Activated T-cell treated with anti-CD3 and anti-CD28 coated beads, Interleukin-2, amount 50 U/mL, for 1 hour (primary cell): ENCODE results near the gene TPK1.

Source experiments
- DNase-seq: peaks from one replicate; pipeline ENCODE4 v3.0.0-alpha.2; 2020

Gene TPK1

GRCh38 chr7:144713850-144714249, 122.0 kb downstream of the TPK1 start:
- DNase-seq: no peak

DNA sequence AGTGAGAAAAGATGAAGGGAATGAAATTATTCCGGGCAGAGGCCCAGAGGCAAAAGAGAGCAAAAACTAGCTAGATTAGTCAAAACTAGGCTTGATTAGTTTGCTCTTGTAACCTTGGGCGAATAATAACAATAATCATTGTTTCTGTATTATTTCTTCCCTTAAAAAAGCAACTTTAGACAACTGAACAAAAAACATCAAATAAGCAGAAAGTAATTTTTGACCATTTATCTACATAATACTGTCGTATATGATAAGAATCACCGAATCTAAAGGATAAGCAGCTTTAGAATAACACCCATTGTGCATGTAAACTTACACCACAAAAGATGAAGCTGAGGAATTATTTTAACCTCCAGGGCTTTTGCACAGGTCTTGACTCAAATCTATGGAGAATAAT, 125.1 kb downstream of the TPK1 start:
- no peak for DNase-seq

GRCh38 chr7:144709066-144709465, 126.8 kb downstream of the TPK1 start:
- no peak for DNase-seq

- DNase-seq: no peak
These were observed 144.6 kb downstream of the TPK1 start for GRCh38 chr7:144691240-144691639.

GRCh38 chr7:144682581-144683280, 153.1 kb downstream of the TPK1 start:
- DNase-seq: no peak

DNA sequence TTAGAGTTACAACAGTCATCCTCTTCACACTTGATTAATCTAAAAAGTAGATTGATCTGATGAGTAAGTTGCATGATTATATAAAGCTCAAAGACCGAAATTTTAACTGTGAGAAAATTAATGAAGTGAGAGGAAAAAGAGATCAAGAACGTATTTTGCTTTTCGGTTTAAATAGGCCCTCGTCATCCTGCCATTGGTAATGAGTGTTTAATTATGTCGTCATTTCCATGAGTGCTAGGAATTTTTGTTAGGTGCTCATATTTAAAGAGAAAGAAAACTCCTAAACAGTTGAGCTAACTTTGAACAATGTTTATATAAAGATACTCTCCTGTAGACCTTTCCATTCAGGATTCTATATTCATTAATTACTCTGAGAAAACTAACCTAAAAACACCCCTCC, 159.4 kb downstream of the TPK1 start:
- DNase-seq: no peak

DNA sequence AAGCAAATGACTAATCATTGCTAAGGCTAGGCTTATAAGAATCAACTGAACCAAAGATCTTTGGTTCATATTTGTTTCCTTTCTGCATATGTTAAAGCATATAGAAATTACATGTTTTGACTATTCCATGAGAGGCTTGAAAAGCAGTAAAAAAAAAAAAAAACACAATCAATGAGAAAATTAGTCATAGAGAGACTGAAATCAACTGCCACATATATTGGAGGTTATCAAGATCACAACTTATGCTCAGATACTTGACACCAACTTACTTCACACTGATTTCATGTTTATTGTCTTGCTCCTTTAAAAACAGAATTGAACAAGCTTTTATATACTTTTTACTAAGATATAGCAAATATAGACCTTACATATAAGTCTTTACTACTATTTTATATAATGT, 161.3 kb downstream of the TPK1 start:
- no peak for DNase-seq

GRCh38 chr7:144672869-144673268, 163.0 kb downstream of the TPK1 start:
- no peak for DNase-seq

DNA sequence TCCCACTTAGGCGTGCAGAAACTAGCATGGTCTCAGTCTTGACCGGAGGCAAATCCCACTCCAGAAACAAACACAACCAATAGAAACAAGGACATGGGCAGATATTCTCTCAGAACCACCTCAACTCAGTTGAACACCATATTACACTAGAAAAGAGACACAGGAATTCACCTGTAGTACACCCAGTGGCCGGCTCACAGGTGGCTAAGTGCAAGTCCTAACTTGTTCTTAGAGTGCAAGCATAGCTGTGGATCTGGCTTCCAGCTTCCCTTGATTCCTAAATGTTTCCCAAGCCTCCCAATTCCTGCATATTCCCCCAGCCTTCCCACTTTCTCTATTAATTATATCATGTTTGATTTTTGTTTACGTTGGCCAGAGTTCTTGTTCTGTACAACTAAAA, 164.4 kb downstream of the TPK1 start:
- no peak for DNase-seq

- DNase-seq: no peak
These were observed 165.6 kb downstream of the TPK1 start for GRCh38 chr7:144670218-144670617.

DNA sequence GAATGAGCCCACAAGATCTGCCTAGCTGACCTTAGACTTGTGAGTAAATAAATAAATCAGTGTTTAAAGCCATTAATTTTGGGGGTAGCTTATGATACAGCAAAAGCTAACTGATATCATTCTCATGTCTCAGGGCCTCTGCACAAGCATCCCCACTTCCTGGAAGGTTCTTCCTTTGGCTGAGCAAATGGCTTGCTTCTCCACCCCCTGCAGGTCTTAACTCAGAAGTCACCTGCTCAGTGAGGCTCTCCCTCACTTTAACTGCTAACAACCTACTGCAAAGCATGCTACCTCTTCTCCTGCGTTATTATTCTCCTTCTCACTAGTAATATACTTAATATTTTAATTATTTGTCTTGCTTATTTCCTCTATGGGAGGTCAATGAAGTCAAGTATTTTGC, 167.3 kb downstream of the TPK1 start:
- no peak for DNase-seq

DNA sequence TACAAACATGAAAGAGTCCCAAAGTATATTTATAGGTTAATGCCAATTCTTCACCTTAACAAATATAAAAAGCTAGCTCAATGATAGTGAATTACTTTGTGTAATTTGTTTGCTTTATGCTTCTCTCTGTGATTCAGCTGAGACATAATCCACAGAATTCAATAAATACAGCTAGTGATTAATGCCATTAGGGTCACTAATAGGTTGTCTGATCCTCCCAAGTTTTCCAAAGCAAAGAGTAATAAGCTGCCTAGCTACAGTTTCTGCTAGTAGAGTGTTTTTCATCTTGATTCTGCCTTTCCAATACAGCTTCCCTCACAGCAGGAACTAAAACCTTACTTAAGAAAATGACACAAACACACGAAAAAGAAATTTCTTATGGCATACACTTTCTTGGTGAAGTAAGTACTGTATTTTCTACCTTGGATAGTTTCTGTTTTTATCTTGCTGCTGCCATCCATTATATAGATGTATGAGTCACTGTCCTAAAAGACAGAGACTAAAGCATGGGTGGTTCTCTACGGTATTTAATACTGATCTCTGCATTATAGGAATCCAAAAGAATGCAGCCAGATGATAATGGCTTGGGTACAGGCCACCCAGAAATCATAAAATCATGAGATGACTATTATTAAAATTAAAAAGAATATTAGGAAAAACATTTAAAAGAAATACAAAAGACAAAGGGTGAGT, 170.0 kb downstream of the TPK1 start:
- no peak for DNase-seq

- DNase-seq: no peak
These were observed 176.6 kb downstream of the TPK1 start for GRCh38 chr7:144659211-144659610.

- no peak for DNase-seq
These were observed 178.8 kb downstream of the TPK1 start for GRCh38 chr7:144656965-144657517.

- DNase-seq: no peak
These were observed 182.4 kb downstream of the TPK1 start for GRCh38 chr7:144653449-144653848.

DNA sequence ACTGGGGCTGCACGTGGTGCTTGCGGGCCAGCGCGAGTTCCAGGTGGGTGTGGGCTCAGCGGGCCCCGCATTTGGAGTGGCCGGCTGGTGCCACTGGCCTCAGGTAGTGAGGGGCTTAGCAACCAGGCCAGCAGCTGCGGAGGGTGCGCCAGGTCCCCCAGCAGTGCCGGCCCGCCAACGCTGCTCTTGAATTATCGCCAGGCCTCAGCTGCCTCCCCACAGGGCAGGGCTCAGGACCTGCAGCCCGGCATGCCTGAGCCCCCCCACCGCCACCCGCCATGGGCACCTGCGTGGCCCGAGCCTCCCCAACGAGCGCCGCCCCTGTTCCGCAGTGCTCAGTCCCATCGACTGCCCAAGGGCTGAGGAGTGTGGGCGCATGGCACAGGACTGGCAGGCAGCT, 185.4 kb downstream of the TPK1 start:
- DNase-seq: no peak

DNA sequence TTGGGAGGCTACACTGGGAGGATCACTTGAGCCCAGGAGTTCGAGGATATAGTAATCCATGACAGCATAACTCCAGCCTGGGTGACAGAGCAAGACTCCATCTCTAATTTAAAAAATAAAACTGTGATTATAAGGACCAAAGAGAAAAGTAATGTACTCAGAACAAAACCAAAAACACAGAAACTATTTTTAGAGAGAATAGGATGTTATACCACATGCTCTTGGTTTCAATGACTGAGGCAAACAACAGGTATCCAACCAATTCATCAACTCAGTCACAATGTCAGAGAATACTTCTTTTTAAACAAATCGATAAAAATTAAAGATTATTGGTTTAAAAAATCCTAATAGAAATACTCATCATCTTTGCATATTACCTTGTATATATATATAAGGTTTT, 186.7 kb downstream of the TPK1 start:
- no peak for DNase-seq

GRCh38 chr7:144641389-144642044, 194.3 kb downstream of the TPK1 start:
- DNase-seq: no peak

- DNase-seq: no peak
These were observed 203.1 kb downstream of the TPK1 start for GRCh38 chr7:144632724-144633123.

DNA sequence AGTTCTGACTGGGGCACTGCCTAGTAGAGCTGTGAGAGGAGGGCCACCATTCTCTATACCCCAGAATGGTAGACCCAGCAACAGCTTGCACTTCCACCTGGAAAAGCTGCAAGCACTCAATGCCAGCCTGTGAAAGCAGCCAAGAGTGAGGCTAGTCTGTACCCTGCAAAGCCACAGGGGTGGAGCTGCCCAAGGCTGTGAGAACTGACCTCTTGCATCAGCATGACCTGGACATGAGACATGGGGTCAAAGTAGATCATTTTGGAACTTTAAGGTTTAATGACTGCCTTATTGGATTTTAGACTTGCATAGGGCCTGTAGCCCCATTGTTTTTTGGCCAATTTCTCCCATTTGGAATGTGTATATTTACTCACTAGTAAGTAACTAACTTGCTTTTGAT, 206.3 kb downstream of the TPK1 start:
- DNase-seq: no peak

DNA sequence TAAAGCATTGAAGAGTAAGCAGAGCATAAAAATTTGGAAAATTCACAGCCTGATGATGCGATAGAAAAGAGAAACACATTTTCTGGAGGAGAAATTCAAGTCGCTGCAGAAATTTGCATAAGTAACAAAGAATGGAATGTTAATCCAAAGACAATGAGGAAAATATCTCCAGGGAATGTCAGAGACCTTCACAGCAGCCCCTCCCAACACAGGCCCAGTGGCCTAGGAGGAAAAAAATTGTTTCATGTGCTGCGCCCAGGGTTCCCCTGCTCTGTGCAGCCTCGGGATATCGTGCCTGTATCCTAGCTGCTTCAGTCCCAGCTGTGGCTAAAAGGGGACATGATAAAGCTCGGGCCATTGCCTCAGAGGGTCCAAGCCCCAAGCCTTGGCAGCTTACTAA, 206.8 kb downstream of the TPK1 start:
- no peak for DNase-seq

- no peak for DNase-seq
These were observed 207.7 kb downstream of the TPK1 start for GRCh38 chr7:144628176-144628575.

- no peak for DNase-seq
These were observed 213.1 kb downstream of the TPK1 start for GRCh38 chr7:144622745-144623144.

GRCh38 chr7:144606261-144606660, 229.6 kb downstream of the TPK1 start:
- no peak for DNase-seq
